Superior temporal gyrus (tissue), 1 donor: ENCODE results near the gene TNP2.

Experiments
- DNase-seq: peaks from one replicate; pipeline ENCODE4 v3.0.0-alpha.2; 2016; ENCODE audit errors: extremely low spot score

The TNP2 gene

DNA sequence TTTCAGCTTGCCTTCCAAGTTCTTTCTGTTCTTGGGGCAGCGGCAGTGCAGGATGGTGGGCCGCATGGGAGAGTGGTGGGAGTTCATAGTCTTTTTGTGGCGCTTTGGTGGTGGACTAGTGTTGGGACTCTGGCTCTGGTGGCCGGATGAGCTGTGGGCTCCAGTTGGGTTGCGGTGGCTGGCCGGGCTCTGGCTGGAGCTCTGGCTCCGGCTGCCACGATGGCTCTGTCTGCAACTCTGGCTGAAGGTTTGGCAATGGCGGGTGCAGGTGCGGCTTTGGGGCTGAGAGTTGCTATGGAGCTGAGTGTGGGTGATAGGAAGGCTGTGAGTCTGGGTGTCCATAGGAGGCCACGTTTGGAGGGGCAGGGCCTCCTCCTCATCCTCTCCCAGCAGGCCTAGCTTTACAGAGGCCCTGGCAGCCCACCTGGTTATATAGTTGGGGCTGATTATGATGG, at the start of gene TNP2:
TNP2 (minus strand) TSS at position 405 of the 455 bp plus-strand sequence; CDS start at position 342, 63 bp downstream.
- DNase-seq, result no peak

DNA sequence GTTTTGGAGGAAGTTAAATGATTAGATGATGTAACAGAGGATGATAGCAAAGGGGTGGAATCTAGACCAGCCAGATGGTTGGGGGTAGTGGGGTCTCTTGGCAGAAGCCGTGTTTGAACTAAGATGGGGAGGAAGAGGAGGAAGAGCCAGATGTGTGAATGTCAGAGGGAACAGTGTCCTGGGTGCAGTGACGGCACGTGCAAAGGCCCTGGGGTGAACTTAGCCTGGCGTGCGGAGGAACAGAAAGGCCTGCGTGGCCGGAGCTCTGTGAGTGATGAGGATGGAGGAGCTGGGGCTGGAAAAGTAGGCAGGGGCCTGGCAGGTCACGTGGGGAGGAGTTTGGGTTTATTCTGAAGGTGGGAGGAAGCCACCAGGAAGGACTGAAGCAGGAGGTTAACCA, 49.7 kb upstream of the TNP2 start:
- no peak for DNase-seq

DNA sequence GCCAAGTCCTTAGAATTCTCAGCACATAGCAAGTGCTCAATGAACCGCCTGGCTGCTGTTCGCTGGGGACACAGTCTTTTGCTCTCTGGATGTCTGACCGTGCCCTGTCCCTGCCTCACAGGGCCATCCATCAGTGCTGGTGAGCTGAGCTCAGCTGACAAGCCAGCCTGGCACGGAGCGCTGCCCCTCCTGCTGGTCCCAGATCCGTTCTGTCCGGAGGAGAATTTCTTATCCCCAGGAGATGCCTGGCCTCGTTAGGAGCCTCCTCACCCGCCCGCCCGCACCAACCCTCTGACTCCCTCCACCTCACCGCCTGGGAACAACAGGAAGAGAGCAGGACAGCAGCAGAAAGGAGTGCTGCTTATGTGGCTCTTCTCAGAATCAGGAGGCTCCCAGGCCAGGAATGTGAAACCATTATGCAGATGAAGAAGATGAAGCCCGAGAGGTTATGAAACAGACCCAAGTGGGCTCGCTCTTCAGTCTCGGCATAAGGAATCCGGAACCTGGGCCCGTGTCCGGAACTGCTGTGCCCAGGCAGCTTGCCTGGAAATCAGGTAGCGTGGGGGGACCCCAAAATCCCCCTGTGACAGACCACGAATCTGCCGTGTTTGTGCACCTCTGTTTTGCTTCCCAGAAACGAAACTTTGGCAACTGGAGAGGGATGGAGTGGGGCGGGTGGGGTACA, 47.3 kb upstream of the TNP2 start:
- DNase-seq, result no peak

DNA sequence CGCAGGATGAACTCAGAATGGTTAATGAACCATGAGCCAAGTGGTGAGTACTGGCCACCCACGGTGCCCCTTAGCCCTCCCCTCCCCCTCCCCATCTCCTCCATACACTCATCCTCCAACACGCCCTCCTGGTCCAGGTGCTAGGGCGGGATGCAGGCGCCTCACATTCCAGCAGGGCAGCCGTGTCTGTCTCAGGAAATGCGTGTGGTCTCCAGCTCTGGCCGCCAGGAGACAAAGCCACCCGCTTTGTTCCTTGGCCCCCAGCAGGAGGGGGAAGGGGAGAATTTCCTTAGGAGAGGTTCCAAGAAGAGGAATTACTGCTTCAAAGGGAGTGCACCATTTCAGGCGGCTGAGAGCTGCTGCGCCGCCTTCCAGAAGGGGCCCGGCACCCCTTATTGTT, 46.4 kb upstream of the TNP2 start:
- no peak for DNase-seq

DNA sequence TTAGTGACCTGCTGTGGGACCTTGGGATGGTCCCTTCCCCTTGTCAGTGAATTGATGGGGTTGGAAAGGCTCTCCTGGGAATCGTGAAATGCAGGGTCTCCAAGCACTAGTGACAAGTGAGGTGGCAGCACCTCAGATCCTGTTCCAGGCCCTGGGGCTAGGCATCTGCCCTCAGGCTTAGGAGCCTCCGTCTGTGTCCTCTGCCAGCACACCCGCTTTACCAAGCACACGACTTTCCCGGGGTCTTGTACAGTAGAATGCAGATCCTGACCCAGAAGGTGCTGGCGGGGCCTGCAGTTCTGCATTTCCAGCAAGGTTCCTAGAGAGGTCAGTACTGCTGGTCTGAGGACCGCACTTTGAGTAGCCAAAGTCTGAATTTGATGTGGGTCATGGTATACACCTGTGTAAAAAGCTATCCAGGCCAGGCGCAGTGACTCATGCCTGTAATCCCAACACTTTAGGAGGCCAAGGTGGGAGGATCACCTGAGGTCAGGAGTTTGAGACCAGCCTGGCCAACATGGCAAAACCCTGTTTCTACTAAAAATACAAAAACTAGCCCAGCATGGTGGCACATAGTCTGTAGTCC, 45.3 kb upstream of the TNP2 start:
- no peak for DNase-seq

DNA sequence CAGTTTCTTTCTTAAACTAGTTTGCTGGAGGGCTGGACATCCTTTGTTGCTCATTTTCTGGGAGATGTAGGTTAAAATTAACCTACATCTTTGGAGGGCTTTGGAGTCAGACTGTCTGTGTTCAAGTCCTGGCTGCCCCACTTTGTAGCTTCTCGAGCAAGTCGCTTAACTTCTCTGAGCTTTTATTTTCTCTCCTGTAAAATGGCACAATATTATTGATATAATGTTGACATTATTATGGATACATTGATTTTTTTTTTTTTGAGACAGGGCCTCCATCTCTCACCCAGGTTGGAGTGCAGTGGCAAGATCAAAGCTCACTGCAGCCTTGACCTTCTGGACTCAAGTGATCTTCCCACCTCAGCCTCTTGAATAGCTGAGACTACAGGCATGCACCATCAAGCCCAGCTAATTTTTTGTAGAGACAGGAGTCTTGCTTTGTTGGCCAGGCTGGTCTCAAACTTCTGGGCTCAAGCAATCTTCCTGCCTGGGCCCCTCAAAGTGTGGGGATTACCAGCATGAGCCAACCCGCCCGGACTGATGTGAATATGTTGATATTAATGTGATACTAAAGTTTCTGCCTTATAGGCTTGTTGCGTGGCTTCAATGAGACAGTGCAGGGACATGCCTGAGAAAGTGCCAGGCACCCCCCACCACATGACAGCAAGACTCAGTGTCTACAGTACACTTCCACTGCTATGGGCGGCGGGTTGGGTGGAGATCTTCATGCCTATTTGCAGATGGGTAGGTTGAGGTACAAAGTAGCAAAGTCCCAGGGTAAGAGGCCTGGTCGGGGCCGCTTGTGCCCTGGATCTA, 44.6 kb upstream of the TNP2 start:
- no peak for DNase-seq

DNA sequence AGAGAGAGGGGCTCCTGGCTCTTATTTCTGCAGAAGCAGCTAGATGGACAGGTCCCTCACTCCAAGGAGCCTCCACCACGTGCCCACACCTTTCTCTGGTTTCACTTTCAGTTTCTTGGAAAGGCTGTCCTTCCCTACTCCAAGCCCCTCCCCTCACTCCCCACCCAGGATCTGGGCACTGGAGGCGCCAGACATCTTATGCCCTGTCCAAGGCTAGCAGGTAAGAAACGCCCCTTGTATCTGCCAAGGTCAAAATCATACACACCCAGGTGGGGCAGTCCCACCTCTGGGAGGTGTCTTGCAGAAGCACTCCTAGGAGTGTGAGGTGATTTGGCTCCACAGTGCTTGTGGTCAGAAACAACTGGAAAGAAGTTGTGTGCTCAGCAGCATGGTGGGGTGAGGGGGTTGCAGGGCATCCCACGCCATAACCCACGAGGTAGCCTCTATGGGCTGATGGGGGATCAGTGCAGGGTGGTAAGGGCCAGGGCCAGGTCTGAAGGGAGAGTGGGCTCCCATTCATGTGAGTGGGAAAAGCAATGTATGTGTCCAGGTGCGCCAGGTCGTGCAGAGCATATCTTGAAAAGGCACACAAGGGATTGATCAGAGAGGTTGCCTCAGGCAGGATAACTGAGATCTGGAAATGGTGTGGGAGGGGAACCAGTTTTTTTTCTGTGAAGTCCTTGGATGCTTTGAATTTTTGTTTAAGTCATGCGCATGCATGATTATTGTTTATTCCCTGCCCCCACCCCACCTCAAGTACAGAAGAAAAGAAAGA, 43.8 kb upstream of the TNP2 start:
- DNase-seq, result no peak

DNA sequence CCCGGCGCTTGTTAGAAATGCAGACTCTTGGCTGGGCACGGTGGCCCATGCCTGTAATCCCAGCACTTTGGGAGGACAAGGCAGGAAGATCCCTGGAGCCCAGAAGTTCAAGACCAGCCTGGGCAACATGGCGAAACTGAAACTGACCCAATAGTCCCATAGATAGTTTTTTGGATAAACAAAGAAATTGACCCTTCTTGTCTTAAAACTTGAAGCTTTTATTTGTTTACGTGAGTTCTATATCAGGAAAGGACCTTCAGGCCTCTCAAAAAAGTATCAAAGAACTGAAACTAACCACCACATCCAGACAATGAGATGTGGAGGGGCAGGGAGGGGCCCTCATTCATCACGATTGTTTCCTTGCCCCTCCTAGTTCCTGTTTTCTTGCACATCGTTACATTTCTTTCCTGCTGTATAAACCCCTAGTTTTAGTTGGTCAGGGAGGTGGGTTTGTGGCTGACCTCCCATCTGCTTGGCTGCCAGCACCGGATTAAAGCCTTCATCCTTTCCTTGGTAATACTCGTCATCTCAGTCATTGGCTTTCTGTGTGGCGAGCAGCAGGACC, 42.0 kb upstream of the TNP2 start:
- no peak for DNase-seq

DNA sequence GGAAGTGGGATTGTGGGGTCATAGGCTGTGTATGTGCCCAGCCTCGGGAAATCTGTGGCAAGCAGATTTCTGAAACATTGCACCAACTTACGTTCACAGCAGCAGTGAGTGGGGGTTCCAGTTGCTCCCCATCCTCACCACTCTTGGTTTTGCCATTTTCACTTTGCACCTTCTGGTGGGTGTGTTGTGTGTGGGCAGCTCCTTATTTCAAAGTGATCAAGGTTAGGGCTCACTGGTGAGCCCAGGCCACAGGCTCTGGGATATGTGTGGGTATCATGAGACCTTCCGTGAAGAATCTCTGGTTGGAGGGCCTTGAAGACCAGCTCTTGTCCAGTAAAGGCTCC, 41.5 kb upstream of the TNP2 start:
- no peak for DNase-seq

DNA sequence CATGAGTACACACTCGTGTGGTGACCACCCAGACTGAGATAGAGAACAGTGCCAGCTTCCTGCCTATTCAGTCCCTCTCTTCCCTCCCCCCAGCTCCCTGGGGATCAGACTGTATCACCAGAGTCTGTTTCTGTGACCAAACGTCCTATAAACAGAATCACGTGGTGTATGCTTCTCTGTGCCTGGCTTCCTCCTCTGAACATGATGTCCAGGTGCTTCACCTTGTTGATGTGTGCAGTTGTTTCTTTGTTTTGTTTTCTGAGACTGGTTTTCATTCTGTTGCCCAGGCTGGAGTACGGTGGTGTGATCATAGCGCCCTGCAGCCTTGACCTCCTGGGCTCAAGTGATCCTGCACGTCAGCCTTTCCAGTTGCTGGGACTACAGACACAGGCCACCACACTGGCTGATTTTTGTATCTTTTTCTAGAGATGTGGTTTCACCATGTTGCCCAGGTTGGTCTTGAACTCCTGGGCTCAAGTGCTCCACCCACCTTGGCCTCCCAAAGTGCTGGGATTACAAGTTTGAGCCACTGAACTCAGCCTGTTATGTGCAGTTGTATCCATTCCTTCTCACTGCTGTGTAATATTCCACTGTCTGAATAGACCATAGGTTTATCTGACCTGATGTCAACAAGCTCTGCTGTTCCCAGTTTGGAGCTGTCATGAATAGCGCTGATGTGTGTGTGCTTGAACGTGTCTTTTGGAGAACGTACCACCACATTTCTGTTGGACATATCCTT, 40.9 kb upstream of the TNP2 start:
- DNase-seq, result no peak

DNA sequence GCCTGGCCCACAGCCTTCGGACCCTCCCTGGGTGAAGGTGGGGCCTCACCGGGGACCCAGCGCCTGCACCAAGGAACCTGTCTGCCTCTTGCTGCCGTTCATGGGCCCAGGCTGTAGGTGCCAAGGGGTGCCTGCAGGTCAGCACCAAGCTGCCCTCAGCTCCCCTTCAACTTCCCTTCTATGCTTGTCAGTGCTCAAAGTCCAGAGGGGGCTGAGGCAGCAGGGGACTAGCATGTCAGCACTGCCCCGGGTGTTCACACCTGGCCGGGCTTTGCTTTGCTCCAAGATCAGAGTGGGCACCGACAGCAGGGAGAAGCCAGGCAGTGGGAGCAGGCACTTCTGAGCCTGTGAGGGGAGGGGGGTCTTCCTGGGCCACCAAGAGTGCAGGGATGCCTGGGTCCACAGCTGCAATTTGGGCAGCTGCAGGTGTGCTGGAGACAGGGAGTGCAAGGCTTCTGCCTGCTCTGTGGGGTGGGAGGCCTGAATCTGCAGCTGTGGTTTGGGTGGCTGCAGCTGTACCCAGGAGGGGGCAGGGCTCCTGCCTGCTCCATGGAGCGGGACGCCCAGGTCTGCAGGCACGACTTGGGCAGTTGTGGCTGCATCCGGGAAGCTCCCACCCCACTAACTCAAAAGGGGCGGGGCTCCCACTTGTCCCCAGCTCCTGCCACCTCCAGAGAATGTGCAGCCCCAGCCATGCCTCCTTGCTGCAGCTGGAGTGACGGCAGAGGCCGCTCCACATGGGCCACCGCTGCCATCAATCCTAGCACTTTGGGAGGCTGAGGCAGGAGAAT, 39.6 kb upstream of the TNP2 start:
- DNase-seq, result no peak

DNA sequence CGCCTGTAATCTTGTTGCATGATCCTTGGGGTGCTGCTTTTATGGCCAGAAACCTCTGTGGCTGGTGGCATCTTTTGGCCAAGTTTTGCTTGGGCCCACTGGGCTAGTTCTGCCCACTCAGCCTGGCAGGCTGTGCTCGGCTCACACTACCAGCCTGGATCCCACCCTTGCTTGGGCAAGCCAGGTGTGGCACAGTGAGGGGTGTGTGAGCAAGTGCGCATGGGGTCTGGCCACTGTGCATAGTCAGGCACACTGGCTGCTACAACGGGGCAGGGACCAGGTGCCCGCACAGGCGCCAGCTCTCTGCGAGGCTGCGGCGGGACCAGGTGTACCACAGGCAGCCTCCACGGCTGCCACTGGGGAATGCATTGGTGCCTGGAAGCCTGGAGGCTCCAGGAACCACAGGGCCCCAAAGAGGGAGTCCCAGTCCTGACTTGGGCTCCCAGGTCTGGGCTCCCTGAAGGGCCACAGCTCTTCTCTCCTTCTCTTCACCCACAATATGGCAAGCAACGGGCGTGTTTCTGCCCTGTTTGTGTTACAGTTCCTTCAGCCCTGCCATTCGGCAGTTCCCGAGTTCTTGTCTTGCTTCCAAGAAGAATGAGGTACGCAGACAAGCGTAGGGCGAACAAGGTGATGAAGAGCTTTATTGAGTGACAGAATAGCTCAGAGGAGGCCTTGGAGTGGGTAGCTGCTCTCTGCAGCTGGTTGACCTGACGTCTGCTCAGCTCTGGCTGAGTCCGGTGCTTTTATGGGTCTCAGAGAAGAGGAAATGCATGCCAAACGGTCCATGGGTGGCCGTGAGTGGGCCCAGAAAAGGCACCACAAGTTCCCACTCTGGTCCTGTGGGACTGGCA, 38.7 kb upstream of the TNP2 start:
- no peak for DNase-seq

DNA sequence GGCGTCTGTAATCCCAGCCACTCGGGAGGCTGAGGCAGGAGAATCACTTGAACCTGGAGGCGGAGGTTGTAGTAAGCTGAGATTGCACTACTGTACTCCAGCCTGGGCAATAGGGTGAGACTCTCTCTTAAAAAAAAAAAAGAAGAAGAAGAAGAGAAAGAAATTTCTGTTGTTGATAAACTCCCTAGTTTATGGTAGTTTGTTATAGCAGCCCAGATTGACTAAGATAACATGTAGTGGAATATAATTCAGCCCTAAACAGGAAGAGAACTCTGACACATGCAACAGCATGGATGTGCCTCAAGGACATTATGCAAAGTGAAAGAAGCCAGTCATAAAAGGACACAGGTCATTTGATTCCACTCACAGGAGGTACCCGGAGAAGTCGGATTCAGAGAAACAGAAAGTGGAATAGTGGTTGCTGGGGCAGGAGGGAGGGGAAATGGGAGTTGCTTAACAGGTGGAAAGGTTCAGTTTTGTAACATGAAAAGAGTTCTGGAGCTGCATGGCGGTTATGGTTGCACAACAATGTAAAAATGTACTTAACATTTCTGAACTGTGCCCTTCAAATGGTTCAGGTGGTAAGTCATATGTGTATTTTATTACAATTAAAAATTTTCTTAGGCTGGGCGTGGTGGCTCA, 38.0 kb upstream of the TNP2 start:
- no peak for DNase-seq

DNA sequence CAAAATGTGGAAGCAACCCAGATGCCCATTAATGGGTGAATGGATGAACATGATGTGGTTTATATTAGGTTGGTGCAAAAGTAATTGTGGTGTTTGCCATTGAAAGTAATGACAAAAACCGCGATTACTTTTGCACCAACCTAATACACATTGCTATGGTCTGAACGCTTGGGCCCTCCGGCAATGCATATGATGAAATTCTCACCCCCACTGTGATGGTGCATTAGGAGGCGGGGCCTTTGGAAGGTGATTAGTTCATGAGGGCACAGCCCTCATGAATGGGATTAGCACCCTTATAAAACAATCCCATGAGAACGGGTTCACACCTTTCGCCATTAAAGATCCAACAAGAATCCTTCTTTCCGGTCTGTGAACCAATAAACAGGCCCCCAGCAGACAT, 37.3 kb upstream of the TNP2 start:
- DNase-seq, result no peak

DNA sequence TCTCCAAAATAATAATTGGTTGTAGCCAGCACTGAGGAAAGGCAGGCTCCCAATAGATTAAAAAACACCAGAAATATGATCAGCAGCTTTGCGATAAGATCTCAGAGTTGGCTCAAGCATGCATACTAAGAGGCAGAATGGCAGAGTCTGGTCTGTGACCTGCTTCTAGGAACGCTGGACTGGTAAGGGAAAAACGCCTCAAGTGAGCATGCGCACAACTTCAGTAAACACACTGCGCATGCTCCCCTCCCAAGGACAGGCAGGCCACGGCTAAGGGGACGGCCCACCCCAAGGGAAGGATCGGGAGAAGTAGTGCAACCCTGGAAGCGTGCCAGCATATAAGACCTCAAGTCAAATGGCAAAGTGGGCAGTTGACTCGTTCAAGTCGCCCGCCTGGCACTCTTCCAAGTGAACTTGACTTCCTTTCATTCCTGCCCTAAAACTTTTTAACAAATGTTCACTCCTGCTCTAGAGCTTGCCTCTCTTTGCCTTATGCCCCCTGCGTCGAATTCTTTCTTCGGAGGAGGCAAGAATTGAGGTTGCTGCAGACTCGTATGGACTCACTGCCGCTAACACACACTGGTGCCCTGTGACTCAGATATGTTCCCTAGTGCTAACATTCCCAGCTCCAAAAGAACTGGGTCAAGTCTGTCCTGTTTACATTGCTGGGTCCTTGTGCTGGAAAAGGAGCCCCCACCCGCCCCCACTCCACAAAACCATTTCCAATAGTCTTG, 34.4 kb upstream of the TNP2 start:
- no peak for DNase-seq

DNA sequence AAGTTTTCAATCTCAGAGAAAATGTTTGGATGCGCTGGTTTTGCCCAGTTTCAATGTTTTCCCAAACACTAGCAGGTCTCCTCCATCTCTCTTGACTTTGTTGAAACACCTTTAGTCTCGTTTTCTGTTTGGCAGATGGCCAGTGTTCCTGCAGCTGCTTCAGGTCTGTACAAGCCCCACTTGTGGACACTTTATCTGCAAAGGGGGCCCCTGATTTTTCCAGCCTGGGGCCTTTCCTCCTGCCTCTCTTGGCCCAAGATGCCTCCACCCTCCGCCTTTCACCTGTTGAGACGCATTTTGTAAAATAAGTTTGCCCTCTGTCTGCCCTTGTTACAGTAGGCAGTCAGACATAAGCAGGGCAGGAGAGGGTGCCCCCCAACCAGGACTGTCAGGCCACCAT, 33.9 kb upstream of the TNP2 start:
- no peak for DNase-seq

DNA sequence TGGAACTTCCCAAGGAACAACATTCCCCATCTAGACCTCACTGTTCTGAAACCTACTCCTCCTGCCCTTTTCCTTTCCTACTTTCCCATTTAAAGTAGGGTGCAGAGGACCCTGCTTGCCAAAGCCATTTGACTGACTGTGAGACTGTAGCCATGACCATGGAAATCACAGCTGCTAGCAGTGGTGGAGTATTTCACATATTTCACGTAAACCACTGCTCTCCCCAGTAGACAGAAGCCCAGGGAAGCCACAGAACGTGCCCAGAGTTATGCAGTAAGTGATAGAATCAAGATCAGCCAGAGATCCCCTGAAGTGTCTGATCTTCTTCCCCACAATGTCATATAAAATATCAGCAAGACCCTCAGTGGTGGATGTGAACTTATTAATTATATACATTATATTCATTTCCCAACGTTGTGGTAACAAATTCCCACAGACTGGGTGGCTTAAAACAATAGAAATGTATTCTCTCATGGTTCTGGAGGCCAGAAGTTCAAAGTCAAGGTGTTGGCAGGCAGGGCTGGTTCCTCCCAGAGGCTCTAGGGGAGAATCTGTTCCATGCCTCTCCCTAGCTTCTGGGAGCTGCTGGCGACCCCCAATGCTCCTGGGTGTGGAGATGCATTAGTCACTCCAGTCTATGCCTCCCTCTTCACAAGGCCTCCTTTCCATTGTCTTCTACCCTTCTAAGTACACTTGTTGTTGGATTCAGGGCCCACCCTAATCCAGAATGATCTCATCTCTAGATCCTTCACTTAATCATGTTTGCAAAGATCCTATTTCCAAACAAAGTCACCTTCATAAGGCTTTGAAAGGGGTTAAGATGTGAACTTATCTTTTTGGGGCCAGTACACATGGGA, 32.7 kb upstream of the TNP2 start:
- DNase-seq, result no peak
